HepG2 (cell line): ENCODE results near the gene SHBG. TPM values are rescaled to one million over a fixed set of nuclear protein-coding genes. Genes with fewer than 3 reads are reported as not detected.

Experiments used
- CHCHD3 ChIP-seq: sonication (generic); formaldehyde crosslinking; IDR thresholded peaks from 2 replicates; pipeline ENCODE4 v1.8.0; 2022; ENCODE audit warnings: mild to moderate bottlenecking, missing genetic modification reagents, moderate library complexity
- DMAP1 ChIP-seq: IDR thresholded peaks from 2 replicates; pipeline ENCODE4 v1.6.1; 2016
- DRAP1 ChIP-seq: IDR thresholded peaks from 2 replicates; pipeline ENCODE4 v1.6.1; 2016; ENCODE audit warnings: missing genetic modification reagents, missing compliant biosample characterization
- GABPA ChIP-seq, 2 experiments: IDR thresholded peaks; 2 replicates each; pipeline ENCODE4 v1.6.1; 2011 to 2016; ENCODE audit warnings: low read depth in 2 of 2, low read length in 1 of 2, missing biosample characterization in 1 of 2, missing genetic modification characterization in 1 of 2
- GATAD1 ChIP-seq: IDR thresholded peaks from 2 replicates; pipeline ENCODE4 v1.6.1; 2016; ENCODE audit warnings: missing genetic modification reagents, missing compliant biosample characterization
- HOXD1 ChIP-seq: sonication (generic); formaldehyde crosslinking; IDR thresholded peaks from 2 replicates; pipeline ENCODE4 v1.5.0; 2020; ENCODE audit warnings: missing genetic modification reagents
- NR2C2 ChIP-seq: sonication (generic); formaldehyde crosslinking; IDR thresholded peaks from 2 replicates; pipeline ENCODE4 v1.4.0; 2020; ENCODE audit warnings: missing genetic modification reagents, mild to moderate bottlenecking, moderate library complexity, borderline replicate concordance
- NRL ChIP-seq: sonication (generic); formaldehyde crosslinking; IDR thresholded peaks from 2 replicates; pipeline ENCODE4 v1.5.0; 2020; ENCODE audit warnings: missing genetic modification reagents, mild to moderate bottlenecking, moderate library complexity, borderline replicate concordance
- PRDM15 ChIP-seq: sonication (generic); formaldehyde crosslinking; IDR thresholded peaks from 2 replicates; pipeline ENCODE4 v1.4.0; 2020; ENCODE audit warnings: missing genetic modification reagents
- SATB2 ChIP-seq: sonication (generic); formaldehyde crosslinking; IDR thresholded peaks from 2 replicates; pipeline ENCODE4 v1.5.0; 2020; ENCODE audit warnings: missing genetic modification reagents
- SPEN ChIP-seq: sonication (generic); formaldehyde crosslinking; IDR thresholded peaks from 2 replicates; pipeline ENCODE4 v1.5.1; 2020; ENCODE audit warnings: low read depth, mild to moderate bottlenecking, missing genetic modification reagents
- YEATS2 ChIP-seq: sonication (generic); formaldehyde crosslinking; IDR thresholded peaks from 2 replicates; pipeline ENCODE4 v1.4.0; 2020; ENCODE audit warnings: missing genetic modification reagents, borderline replicate concordance
- ZNF263 ChIP-seq: sonication (generic); formaldehyde crosslinking; IDR thresholded peaks from 2 replicates; pipeline ENCODE4 v1.4.0; 2020; ENCODE audit warnings: missing genetic modification reagents
- ZNF274 ChIP-seq: sonication (generic); formaldehyde crosslinking; IDR thresholded peaks from 2 replicates; pipeline ENCODE4 v1.5.1; 2020; ENCODE audit warnings: mild to moderate bottlenecking, missing genetic modification reagents
- ZNF326 ChIP-seq: sonication (generic); formaldehyde crosslinking; IDR thresholded peaks from 2 replicates; pipeline ENCODE4 v1.4.0; 2020; ENCODE audit warnings: missing genetic modification reagents, borderline replicate concordance
- ZNF570 ChIP-seq: sonication (generic); formaldehyde crosslinking; IDR thresholded peaks from 2 replicates; pipeline ENCODE4 v1.4.0; 2020; ENCODE audit warnings: mild to moderate bottlenecking, missing genetic modification reagents, borderline replicate concordance
- ZNF687 ChIP-seq: sonication (generic); formaldehyde crosslinking; IDR thresholded peaks from 2 replicates; pipeline ENCODE4 v1.5.1; 2020; ENCODE audit warnings: mild to moderate bottlenecking, missing genetic modification reagents, moderate library complexity
- ZNF879 ChIP-seq: sonication (generic); formaldehyde crosslinking; IDR thresholded peaks from 2 replicates; pipeline ENCODE4 v1.8.1; 2023; ENCODE audit warnings: missing genetic modification reagents
- polyA plus RNA-seq, 8 experiments: library from polyadenylated mRNA; depleted of rRNA in 3 of 8; stranded (reverse) in 7 of 8; unstranded in 1 of 8; fragments of >200 nt; fragmentation: Illumina TruSeq in 4 of 8; extraction: Trizol in 4 of 8; gene quantifications; 2 replicates each; pipeline versions ENCODE4 v1.2.1 to v1.2.3, GENCODE V29; 2011 to 2016; ENCODE audit warnings: low read depth in 4 of 8, missing spikeins in 1 of 8, mixed read lengths in 1 of 8; ENCODE audit not compliant: insufficient read depth in 1 of 8
- total RNA-seq, 5 experiments: library from RNA; depleted of rRNA; stranded (reverse); fragments of >200 nt; fragmentation: Illumina TruSeq; extraction: Trizol; gene quantifications; 2 replicates each; pipeline ENCODE4 v1.2.3, GENCODE V29; 2016; ENCODE audit warnings: low read depth in 1 of 5

Gene SHBG
- total and polyA plus RNA-seq, 2 of the 13 experiments (the other 11 are each of a cell fraction or from before 2014, with no cell fraction given) = 4.0 to 6.1 TPM

- peak; percentile 59 for TF ChIP-seq PRDM15 (CRISPR knock-in tag)
- peak; percentile 77 for TF ChIP-seq GABPA (IDR thresholded peaks at IDR 0.05; ENCODE audit: low read depth, low read length)
- peak; percentile 97 for TF ChIP-seq GABPA (CRISPR knock-in tag; IDR thresholded peaks at IDR 0.05; ENCODE audit: low read depth)
- TF ChIP-seq CHCHD3 (CRISPR knock-in tag) = no peak
- TF ChIP-seq ZNF263 = no peak; the same call in 1 of the 2 replicates
- peak; percentile 80 for TF ChIP-seq DRAP1 (CRISPR knock-in tag)
- no peak for TF ChIP-seq ZNF570 (CRISPR knock-in tag)
- peak; percentile 66; the same call in 1 of the 2 replicates for TF ChIP-seq NR2C2 (CRISPR knock-in tag)
- peak; percentile 88 for TF ChIP-seq YEATS2 (CRISPR knock-in tag)
- peak; percentile 98 for TF ChIP-seq ZNF687
- no peak for TF ChIP-seq ZNF326 (CRISPR knock-in tag)
- TF ChIP-seq HOXD1 (CRISPR knock-in tag) = peak; percentile 79
- TF ChIP-seq GATAD1 (CRISPR knock-in tag) = peak; percentile 95
- TF ChIP-seq SPEN (CRISPR knock-in tag) = peak; percentile 74
- 0 out of 2 replicates have a peak, but pooled peaks have one; percentile 47 for TF ChIP-seq ZNF879
- peak; percentile 94; the same call in 1 of the 2 replicates for TF ChIP-seq DMAP1
- TF ChIP-seq ZNF274 = 0 out of 2 replicates have a peak, but pooled peaks have one; percentile 60
- 0 out of 2 replicates have a peak, but pooled peaks have one; percentile 85 for TF ChIP-seq SATB2
- no peak; the same call in 1 of the 2 replicates for TF ChIP-seq NRL (CRISPR knock-in tag)
These were observed 46.5 kb upstream of the SHBG start, which contains the start of gene MPDU1 (continued) for GRCh38 chr17:7583253-7584109.
